HG03066 (cell line): Measurements from ENCODE around the gene HOXA13.

Experiments
- ATAC-seq: cut with Tn5 transposase; IDR thresholded peaks from one replicate; pipeline ENCODE4 v1.9.1; 2021; ENCODE audit warnings: low read depth; ENCODE audit not compliant: unreplicated experiment

Gene HOXA13

DNA sequence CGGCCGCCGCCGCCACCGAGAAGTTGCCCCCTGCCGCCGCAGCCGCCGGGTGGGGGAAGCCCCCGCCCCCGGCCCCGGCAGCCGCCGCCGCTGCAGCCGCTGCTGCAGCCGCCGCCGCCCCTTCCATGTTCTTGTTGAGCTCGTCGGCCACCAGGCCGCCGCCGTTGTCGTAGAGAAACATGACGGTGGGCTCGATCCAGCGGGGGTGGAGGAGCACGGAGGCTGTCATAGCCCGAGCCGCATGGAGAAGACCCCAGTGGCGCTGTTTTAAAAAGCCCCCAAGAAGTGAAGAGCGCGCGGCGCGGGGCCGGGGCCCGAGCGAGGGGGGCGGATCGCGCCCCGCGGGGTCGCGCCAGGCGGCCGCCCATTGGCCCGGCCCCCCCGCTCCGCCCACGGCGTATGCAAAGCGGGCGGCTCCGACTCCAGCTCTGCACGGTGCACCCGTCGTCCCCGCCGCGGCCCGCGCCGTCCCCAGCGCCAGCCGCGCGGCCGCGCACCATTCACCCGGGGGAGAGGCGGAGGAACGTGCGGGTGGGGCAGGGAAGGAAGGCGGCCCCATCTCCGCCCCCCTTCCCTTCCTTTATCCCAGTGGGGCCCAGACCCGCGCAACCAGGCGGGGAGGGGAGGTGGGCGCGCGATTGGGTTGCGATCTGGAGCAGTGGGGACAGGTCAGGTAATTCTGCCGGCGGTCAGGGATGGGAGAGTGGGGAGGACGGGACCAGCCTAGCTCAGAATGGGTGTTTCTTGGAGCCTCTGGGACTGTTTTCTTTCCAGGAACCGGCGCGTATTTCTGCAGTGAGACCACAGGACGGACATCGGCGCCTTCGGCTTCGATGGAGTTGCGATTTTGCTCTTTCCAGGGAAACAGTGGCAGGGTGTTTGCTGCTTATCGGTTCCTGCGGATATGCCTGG is at the start of gene HOXA13:
Gene HOXA13, minus strand, starts transcription at position 243 of the 912 bp plus-strand sequence. Its CDS starts 14 bp downstream, at position 229.
- no peak for ATAC-seq

DNA sequence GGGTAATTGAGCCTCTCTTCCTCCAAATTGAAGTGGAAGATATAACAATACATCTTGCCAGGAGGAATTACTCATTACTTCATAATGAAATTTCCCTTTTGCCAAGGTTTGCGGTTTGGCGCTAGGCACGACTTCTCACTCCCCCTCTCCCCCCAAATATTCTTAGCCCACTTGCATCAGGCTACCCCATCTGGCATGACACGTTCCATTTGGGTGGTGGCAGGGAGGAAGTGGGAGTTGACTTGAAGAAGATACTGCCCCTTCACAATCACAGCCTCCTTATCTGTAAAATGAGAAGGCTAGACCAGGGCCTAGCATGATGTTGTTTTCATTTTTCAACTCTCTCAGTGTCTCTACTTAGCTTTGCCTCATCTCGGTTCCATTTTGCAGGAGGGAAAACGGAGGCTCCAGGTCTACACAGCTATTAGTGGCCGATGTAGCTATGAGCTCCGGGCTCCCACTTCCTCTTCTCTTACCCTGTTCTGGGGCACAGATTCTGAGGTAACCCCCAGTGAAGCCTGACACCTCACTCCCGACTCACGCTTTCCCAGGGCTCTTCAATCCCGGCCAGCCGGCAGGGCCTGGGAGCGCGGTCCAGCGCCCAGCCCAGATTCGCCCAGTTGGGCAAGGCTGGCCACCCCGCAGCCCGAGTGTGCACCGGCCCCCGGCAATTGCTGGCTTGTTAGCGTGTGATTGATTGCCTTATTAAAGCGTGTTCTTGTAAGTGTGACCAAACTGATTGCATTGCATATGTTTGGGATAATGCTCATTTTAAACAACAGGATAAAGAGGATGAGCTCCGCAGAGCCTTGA is 49.2 kb upstream of the HOXA13 start:
- no peak for ATAC-seq

DNA sequence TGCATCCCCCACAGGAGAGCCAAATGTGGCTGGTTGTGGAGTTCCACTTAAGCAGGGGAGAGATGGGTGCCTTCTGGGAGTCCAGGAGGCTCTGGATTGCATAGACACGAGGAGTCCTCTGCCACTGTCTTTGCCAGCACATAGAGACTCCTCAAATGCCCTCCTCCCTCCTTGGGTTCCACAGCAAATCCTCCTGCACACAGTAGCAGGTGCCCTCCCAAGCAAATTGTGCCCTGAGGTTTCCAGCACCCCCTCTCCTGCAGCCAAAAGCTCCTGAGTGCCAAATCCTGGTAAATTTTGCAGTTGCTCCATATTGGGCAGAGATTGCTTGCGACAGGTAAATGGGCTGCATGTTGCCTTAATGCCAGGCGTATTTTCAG is 48.5 kb upstream of the HOXA13 start:
- no peak for ATAC-seq

DNA sequence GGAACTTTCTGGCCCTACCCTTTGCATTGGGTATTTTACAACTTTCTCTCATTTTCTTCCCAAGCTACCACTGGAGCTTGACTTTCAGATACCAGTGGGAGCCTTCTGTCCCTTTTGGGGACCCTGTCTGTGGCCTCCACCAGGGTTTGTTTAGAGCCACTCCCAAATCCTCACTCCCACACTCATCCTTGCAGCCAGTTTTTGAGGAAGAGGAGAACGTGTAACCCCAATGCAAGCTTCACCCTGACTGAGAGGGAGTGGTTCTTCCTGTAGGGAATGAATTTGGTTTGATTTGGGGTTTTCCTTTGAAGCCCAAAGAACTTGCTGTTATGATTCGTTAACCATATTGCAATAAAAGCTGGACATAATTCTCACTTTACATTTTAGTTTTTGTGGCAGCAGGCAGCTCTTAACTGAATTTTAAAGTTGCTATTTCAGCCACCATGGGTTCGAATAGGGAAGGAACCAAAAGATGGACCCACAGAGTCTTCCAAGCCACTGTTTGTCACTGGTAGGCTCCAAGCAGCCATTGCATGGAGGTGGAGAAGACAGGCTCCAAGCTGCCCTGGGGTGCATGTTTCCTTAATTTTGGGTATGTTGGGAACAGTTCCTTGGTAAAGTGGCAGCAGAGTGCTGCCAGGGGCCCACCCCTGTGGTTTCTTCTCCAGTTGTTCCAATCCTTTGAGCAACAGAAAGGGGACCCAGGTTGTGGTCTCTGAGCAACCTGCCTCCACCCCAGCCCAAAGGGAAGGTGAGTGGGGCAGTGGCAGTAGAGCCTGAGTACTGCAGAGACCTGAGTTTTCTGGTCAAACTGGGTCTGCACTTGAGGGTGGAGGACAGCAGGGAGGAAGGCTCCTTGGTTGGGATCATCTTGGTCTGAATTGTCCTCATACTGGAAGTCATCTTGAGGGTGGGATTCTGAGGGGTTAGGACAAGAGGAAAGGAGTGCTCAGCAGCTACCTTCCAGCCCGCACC is 47.8 kb upstream of the HOXA13 start:
- ATAC-seq, result no peak

DNA sequence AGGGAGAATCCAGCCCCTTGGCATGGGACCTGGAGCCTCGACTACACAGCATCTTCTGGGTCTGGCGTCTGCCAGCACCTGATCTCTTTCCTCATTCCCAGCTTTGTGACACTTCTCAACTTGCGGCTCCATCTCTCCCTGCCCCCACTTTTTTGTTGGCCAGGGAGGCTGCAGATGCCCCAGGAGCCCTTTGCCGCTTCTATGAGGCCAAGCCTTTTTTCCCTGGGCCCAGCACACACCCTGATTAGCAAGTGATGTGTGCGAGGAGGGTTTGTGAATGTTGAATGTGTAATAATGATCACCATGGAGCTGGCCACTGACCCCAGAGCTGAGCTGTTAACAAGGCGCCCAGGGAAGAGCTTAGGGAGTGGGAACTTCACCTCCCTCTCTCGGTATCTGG is 47.1 kb upstream of the HOXA13 start:
- no peak for ATAC-seq

DNA sequence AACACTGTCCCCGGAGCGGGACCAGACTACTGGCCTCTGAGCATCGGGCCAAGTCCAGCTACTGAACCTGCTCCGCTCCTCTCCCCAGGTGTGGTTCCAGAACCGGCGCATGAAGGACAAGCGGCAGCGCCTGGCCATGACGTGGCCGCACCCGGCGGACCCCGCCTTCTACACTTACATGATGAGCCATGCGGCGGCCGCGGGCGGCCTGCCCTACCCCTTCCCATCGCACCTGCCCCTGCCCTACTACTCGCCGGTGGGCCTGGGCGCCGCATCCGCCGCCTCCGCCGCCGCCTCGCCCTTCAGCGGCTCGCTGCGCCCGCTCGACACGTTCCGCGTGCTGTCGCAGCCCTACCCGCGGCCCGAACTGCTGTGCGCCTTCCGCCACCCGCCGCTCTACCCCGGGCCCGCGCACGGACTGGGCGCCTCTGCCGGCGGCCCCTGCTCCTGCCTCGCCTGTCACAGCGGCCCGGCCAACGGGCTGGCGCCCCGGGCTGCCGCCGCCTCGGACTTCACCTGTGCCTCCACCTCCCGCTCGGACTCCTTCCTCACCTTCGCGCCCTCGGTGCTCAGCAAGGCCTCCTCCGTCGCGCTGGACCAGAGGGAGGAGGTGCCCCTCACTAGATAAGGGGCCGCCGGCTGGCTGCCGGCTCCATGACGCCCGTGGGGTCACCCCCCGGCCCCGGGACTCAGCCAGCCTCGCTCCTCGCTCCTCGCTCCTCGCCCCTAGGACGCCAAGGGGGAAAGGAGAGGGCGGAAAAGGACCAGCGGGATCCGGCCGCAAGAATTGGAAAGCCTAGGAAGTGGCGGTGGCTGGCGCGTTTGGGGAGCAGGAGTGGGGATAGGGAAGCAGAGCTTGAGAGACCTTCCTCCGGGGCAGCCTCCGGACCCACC is 46.2 kb upstream of the HOXA13 start:
- ATAC-seq, result no peak

DNA sequence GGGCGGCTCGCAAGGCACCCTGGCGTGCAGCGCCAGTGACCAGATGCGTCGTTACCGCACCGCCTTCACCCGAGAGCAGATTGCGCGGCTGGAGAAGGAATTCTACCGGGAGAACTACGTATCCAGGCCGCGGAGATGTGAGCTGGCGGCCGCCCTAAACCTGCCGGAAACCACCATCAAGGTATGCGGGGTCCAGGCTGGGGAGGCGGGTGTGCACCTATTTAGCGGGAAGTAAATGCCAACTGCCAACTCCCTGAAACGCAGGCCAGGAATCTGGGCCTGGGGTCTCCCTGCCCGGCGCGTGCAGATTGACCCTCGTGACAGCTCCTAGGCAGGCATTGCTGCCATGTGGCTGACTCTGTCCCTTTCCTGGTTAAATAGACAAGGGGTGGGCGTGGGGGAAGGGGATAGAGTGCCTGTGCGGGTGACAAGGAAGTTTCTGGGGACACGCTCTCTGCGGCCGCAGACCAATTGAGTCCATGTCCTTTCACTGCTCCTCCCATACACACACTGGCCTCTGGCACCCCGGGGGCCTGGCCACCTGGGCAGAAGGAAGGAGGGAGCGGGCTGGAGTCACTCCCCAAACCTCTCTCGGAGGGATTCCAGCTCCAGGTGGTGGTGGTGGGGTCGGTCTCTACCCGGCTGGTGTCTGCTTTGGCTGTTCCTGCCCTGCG is 45.4 kb upstream of the HOXA13 start:
- ATAC-seq, result no peak

DNA sequence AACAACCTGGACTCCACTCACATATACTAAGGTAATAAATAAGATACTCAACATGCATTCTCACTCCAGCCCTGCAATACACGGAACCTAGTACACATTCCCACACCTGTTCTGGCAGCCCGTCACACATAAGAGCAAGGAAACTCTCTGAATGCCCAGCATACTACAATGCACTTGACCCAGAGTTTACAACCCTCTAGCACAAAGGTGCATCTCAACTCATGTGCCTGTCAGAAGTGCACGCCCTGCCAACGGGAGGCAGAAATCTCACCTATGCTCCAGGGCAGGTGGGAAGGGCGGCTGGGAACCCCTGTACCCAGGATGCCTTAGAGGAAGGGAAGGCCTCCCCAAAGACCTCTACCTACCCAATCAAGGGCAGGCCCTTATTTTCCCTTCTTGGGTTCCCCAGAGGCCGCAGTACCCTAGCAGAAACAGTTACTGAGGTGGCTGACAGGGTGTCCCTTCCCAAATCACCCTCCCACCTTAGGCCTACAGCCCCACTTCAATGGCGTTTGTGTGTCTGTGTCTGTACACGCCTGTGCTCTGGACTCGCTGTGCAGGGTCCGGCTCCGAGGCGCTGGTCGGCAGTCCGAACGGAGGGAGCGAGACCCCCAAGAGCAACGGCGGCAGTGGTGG is 44.7 kb upstream of the HOXA13 start:
- ATAC-seq, result no peak

DNA sequence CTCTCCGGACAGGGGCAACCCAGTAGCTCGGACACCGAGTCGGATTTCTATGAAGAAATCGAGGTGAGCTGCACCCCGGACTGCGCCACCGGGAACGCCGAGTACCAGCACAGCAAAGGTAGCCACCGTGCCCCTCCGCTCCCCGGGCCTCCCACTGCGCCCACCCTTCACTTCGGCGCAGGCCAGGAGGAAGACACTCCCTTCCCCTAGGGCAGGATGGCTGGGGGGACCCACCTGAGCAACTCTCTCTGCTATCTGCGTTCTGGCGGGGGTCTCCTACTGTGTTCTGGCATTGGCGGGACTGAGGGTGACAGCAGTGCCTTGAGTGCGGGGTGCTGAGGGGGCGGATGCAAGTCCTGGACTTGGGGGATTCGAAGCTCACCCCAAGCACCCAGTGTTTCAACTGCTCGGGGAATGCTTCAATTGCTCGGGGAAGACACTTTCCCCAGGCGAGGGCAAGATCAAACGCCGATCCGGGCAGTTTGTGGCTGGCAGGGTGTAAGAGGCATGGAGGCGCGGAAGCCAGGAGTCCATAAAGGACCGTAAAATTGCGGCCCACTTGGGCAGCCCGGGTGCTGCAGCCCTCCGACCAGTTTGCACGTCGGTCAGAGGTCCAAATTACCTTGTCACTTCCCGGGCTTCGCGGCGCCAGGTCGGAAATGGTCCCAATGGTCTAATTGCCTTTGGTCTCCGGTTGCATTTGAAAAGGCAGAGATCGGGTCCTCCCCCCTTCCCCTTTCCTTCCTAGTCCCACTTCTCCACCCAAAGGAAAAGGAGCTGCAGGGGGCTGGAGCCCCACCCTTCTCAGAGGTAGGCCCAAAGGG is 43.7 kb upstream of the HOXA13 start:
- no peak for ATAC-seq

DNA sequence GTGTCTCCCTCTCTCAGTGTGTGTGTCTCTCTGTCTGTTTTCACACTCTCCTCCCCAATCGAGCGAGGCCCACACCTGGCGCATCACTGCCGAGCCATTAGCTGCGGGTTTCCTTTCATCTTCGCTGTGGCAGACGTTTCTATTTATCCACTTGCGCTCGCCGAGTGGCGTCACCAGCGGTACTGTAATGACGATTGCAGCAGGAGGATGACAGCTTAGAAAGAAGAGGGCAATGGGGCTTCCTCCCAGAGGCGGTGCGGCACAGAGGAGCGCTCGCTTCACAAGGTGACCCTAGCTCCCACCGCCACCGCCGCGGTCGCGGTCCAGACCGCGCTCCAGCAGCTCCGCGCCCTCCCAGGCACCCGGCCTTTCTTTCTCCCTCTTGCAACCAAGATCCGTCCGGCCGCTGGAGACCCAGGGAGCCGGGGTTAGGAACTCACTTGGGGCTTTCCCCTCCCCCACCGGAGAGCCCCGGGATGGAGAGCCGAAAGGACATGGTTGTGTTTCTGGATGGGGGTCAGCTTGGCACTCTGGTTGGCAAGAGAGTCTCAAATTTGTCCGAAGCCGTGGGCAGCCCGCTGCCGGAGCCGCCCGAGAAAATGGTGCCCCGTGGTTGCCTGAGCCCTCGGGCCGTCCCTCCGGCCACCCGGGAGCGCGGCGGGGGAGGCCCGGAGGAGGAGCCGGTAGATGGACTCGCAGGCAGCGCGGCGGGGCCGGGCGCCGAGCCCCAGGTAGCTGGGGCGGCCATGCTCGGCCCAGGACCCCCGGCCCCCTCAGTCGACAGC is 42.9 kb upstream of the HOXA13 start, which contains the start of gene EVX1:
Gene EVX1, plus strand, starts transcription at position 248 of the 785 bp plus-strand sequence. Its CDS starts 229 bp downstream, at position 477.
- no peak for ATAC-seq

DNA sequence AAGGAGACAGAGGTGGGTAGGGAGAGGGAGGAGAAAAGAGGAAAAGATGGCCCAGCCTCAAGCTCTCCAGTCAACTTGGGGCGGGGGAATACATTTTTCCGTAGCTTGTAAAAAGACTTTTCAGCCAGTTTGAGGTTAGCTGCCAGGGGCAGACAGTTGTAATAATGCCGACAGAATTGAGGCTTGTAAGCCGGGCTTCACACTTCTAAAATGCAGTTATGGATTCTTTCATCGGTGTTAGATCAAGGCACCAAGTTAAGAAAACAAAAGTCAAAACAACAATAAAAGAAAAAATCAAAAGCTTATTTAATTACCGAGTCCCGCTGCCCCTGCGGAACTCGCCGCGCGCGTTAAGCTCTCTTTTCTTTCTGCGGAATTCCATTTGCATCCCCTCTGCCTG is 42.3 kb upstream of the HOXA13 start:
- ATAC-seq, result no peak

DNA sequence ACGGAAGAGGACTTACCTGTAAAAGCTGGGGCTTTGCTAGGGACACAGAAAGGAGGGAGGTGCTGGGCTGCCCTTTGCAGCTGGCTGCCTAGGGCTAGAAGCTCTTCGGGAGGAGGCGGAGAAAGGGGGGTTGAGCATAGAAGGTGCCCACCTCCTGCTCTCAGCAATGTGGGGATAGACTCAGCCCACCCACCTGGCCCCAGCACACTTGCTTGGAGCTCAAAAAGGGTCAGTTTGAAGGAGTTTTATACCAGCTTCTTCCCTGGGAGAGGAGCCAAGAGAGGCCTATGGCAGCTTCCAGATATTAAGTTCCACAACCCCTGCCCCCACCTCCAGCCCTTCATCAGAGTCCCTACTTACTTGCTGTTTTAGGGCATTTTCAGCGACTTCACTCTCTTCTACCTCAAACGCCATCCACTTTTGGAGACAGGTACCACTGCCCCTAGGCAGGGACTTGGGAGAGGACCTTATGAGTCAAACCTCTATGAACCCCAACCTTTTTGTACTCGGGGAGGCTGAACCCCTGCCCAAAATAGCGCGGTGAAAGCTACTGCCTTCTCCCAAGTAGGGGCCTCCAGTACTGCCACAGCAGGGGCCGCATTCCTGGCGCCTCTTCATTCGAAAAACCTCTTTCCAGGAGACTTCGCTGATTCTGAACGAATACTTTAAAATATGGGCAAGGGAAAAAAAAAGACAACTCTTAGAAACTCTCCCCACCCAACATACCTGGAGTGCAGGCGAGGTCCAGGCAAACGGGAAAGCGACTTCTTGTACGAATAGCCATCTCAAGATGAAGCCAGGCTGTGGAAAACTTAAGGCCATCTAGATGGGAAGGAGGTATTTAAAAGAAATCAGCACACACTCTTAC is 41.5 kb upstream of the HOXA13 start:
- no peak for ATAC-seq

DNA sequence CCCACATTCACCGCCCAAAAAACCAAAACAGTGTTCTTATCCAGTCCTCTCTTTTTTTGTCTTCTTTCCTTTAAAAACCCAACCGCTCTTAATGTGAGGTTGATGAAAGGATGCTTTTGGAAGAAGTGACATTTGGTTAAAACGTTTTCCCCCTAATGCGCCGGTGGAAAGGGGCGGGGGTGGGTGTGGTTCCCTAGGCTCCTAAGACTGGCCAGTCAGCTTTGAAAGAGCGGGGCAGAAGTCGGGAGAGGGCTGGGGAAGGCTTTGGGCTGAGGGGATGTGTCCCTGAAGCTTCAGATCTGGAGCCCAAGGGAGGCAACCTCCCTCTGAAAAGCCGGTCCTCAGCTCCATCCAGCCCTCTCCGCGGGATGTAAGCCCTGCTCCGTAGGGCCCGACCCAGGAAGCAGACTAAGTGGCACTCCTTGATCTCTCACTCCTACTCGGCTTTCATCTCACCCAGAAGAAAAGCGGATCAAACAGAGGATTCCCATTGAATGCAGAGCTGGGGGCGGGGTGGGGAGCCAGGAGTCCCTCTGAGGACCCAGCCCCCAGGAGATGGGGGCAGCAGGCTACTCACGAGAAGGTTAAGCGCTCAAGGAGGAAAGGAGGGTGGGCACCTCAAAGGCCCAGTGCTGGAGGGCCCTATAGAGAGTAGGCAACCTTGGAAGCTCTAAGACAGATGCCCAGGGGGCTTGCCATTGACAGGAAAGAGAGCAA is 40.3 kb upstream of the HOXA13 start:
- ATAC-seq, result no peak

DNA sequence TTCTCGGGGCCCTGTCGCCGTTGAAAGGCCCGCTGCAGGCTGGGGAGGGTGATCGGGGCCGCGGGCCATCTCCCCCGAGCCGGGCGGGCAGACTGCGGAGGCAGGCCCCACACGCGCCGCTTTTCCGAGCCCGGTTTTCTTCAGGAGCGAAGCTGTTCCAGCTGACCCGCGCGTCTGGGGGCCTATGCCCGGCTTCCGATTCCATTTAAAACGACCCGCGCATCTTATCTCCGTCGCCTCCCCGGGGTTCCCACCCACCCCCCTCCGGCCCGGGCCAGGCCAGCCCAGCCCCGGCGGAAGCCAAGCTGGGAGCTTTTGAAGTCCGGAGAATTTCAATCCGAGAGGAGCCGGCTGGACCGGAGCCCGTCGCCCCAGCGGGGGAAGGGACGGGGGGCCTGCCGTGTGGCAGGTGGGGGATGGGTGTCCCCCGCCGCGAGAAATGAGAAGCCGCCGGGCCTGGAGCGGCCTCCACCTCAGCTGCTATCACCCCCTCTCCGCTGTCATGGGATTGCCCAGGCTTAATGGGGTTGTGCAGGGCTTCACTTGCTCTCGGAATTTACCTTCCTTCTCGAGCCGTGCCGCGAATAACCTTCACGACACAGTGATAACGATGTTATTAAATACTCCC is 39.6 kb upstream of the HOXA13 start:
- no peak for ATAC-seq

DNA sequence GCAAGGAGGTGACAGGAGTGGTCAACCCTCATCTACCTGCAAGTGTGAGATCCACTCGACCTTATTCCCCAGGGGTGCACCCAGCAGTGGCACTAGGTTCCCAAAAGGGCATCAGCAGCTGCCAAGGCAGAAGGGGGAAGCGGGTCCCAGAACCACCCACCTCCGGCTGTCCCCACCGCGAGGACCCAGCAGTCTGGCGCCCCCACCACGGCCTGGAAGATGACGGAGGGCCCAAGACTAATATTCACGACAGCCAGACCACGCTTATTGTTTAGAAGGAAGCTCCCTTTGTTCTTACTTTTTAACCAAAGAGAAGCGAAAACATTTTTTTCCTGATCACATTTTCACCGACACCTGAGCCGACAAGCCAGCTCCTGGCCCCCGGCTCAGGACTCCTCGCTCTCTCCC is 39.1 kb upstream of the HOXA13 start:
- ATAC-seq, result no peak
